NCI-H128 (cell line): ENCODE data around the gene SLC5A5.
"Not testable (repeated sequence)": the region's sequence is repeated elsewhere in the genome, so short reads cannot be mapped to it uniquely, and the experiment has no call there.

Experiments used
- DNase-seq: peaks from one replicate; lab custom pipeline; 2025; ENCODE audit not compliant: unreplicated experiment; lab: John Stamatoyannopoulos, UW

Gene SLC5A5

GRCh38 chr19:17915940-17916593 lies 44.3 kb downstream of the SLC5A5 start:
- DNase-seq = no peak

GRCh38 chr19:17918151-17918550 lies 46.4 kb downstream of the SLC5A5 start:
- DNase-seq = not testable (repeated sequence)

DNA sequence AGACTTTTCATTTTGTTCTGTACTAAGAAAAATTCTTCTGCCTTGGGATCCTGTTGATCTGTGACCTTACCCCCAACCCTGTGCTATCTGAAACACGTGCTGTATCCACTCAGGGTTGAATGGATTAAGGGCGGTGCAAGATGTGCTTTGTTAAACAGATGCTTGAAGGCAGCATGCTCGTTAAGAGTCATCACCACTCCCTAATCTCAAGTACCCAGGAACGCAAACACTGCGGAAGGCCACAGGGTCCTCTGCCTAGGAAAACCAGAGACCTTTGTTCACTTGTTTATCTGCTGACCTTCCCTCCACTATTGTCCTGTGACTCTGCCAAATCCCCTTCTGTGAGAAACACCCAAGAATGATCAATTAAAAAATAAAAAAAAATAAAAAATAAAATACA lies 47.4 kb downstream of the SLC5A5 start:
- not testable (repeated sequence) for DNase-seq

GRCh38 chr19:17920527-17920926 lies 48.8 kb downstream of the SLC5A5 start:
- DNase-seq = no peak

DNA sequence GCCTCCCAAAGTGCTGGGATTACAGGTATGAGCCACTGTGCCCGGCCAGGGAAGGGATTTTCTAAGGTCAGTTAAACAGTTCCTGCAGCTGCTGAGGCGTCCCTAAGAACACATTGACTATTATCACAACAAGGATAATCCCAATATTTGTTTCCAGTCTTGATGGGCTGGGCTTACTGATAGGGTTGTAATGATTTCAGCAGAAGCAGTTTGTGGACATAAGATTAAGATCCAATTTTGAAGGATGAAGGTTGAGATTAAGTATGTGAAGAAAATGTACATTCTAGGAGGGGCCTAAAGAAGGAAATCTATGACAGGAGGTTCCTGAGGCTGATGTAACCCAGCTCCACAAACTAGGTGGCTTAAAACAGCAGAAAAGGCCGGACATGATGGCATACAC lies 50.4 kb downstream of the SLC5A5 start:
- DNase-seq = no peak

- DNase-seq = no peak
Observed at GRCh38 chr19:17926044-17926443, 54.3 kb downstream of the SLC5A5 start.

DNA sequence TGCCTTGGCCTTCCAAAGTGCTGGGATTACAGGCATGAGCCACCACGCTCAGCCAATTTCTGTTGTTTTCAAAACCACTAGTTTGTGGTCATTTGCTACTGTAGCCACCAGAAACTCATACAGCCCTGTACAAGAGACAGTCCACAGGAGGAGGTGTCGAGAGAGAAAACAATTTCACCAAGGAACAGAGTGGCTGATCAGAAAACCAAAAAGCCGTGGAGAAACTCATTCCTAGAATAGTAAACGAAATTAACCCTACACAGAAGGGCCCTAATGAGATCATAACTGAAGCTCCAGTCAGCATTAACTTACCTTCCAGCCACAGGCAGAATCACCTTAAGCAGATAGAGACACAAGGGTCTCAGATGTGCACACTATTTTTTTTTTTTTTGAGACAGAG lies 57.3 kb downstream of the SLC5A5 start:
- DNase-seq = no peak

DNA sequence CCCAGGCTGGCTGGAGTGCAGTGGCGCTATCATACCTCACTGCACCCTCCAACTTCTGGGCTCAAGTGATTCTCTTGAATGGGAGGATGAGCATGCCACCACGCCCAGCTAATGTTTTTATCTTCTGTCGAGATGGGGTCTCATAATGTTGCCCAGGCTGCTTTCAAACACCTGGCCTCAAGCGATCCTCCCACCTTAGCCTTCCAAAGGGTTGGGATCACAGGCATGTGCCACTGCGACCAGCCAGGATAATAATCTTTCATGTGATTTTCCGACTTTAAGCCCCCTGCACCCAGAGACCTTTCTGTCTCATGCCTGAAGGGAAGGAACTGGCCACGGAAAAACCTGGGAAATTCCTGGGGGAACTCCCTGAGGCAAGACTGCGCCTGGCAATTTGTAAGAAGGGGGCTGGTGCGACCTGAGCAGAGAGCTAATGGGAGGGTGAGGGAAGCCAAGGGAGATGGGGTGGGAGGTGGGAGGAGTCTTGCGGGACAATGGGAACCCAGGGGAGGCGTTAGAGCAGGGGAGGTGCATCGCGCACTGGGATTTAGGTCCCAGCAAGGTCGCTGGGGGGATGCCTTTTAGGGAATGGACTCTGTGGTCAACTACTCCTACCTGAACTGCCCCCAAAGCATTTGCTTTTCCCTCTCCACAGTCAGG lies 59.9 kb downstream of the SLC5A5 start:
- DNase-seq = no peak

- DNase-seq = peak; percentile 89
Observed at GRCh38 chr19:17932485-17933338, 61.0 kb downstream of the SLC5A5 start, which contains the start of gene CCDC124. Gene CCDC124 (plus strand): TSS chr19:17933015. CDS start chr19:17936421, 3,406 bp downstream.

- no peak for DNase-seq
Observed at GRCh38 chr19:17933414-17934129, 61.8 kb downstream of the SLC5A5 start.

DNA sequence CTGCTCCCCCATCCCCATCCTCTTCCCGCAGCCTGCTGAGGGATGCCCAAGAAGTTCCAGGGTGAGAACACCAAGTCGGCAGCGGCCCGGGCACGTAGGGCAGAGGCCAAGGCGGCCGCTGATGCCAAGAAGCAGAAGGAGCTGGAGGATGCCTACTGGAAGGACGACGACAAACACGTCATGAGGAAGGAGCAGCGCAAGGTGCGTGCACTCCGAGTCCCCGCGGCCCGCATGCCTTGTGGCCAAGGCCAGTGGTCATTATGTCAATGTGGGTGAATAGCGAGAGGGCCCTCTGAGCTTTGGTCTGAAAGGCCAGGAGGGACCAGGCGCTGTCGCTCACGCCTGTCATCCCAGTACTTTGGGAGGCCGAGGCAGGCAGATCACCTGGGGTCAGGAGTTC lies 64.6 kb downstream of the SLC5A5 start:
- DNase-seq = no peak

- no peak for DNase-seq
Observed at GRCh38 chr19:17937371-17937900, 65.7 kb downstream of the SLC5A5 start.

DNA sequence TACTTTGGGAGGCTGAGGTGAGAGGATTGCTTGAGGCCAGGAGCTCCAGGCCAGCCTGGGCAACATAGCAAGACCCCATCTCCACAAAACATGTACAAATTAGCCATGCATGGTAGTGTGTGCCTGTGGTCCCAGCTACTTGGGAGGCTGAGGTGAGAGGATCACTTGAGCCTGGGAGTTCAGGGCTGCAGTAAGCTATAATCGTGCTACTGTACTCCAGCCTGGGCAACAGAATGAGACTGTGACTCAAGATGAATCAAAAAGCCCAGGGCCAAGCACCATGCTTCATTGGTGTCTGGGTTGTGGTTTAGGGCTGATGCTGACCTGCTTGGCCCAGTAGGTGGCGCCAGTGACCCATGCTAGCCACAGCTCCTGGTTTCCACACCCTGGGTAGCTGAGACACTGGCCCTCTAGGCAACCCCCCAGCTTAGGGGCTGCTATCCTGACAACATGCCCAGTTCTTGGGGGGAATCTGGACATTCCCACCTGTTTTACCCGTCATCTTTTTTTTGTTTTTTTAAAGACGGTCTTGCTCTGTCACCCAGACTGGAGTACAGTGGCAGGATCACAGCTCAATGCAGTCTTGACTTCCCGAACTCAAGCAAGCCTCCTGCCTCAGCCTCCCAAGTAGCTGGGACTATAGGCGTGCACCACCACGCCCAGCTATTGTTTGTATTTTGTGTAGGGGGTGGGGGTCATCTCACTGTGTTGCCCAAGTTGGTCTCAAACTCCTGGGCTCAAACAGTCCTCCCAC lies 66.5 kb downstream of the SLC5A5 start:
- DNase-seq = peak; percentile 46

DNA sequence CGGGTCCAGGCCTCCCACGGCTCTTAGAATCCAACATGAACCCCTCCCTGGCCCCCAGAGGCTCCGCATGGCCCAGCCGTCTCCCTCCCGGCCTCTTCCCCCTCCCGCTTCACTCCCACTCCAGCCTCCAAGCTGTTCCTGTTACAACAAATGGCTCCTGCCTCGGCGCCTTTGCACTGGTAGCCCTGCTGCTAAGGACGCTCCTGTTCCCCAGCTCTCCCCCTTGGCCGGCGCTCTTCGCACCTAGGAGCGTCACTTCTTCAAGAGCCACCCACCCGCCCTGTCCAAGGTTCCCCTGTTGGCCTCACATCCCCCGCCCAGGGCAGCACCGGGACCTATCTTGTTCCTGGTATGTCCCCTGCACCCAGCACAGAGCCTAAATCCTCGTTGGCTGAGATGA lies 70.4 kb downstream of the SLC5A5 start:
- no peak for DNase-seq

- no peak for DNase-seq
Observed at GRCh38 chr19:17942582-17943273, 71.0 kb downstream of the SLC5A5 start.

GRCh38 chr19:17943274-17944221 lies 71.8 kb downstream of the SLC5A5 start:
- DNase-seq = no peak

DNA sequence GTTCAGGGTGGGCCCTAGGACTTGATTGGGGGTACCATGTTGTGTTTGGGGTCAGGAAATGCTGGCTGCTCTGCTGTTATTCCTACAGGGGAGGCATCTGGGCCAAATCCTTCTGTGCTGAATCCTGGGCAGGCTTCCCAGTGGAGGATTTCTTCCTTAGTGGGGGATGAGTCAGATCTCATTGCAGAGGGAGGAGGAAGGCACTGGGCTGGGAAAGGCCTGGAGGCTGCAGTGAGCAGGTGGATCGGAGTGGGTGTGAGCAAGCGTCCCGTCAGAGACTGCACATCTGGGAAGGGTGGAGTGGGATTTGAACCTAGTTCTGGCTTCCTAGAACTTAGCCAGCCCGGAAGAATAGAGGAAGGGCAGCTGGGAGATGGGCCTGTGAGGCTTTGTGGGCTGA lies 72.6 kb downstream of the SLC5A5 start:
- DNase-seq = no peak
